ENCODE results near the gene ADGRE2. TPM values are rescaled to one million over a fixed set of nuclear protein-coding genes. Genes with fewer than 3 reads are reported as not detected.

ADGRE2 gene
- total and polyA plus RNA-seq, 2 experiments from 2014 or later: 2.4 TPM

DNA sequence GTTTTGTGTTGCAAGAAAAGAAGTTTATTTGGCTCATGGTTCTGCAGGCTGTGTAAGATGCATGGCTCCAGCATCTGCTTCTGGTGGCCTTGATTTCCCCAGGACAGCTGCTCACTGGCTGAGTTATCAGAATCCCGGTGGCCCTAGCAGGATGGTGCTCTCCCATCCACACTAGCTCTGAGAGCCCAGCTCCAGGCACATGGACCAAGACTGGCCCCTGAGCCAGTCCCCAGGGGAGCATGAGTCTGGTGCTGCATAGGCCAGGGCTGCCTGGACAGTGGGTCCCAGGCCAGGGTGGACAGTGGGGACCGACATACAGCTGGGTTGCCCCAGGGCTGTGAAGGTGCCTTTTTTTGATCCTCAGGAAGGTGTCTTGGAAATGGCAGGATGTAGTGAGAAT lies 10.4 kb downstream of the ADGRE2 start (continued):
- TF ChIP-seq, protein P1, sequence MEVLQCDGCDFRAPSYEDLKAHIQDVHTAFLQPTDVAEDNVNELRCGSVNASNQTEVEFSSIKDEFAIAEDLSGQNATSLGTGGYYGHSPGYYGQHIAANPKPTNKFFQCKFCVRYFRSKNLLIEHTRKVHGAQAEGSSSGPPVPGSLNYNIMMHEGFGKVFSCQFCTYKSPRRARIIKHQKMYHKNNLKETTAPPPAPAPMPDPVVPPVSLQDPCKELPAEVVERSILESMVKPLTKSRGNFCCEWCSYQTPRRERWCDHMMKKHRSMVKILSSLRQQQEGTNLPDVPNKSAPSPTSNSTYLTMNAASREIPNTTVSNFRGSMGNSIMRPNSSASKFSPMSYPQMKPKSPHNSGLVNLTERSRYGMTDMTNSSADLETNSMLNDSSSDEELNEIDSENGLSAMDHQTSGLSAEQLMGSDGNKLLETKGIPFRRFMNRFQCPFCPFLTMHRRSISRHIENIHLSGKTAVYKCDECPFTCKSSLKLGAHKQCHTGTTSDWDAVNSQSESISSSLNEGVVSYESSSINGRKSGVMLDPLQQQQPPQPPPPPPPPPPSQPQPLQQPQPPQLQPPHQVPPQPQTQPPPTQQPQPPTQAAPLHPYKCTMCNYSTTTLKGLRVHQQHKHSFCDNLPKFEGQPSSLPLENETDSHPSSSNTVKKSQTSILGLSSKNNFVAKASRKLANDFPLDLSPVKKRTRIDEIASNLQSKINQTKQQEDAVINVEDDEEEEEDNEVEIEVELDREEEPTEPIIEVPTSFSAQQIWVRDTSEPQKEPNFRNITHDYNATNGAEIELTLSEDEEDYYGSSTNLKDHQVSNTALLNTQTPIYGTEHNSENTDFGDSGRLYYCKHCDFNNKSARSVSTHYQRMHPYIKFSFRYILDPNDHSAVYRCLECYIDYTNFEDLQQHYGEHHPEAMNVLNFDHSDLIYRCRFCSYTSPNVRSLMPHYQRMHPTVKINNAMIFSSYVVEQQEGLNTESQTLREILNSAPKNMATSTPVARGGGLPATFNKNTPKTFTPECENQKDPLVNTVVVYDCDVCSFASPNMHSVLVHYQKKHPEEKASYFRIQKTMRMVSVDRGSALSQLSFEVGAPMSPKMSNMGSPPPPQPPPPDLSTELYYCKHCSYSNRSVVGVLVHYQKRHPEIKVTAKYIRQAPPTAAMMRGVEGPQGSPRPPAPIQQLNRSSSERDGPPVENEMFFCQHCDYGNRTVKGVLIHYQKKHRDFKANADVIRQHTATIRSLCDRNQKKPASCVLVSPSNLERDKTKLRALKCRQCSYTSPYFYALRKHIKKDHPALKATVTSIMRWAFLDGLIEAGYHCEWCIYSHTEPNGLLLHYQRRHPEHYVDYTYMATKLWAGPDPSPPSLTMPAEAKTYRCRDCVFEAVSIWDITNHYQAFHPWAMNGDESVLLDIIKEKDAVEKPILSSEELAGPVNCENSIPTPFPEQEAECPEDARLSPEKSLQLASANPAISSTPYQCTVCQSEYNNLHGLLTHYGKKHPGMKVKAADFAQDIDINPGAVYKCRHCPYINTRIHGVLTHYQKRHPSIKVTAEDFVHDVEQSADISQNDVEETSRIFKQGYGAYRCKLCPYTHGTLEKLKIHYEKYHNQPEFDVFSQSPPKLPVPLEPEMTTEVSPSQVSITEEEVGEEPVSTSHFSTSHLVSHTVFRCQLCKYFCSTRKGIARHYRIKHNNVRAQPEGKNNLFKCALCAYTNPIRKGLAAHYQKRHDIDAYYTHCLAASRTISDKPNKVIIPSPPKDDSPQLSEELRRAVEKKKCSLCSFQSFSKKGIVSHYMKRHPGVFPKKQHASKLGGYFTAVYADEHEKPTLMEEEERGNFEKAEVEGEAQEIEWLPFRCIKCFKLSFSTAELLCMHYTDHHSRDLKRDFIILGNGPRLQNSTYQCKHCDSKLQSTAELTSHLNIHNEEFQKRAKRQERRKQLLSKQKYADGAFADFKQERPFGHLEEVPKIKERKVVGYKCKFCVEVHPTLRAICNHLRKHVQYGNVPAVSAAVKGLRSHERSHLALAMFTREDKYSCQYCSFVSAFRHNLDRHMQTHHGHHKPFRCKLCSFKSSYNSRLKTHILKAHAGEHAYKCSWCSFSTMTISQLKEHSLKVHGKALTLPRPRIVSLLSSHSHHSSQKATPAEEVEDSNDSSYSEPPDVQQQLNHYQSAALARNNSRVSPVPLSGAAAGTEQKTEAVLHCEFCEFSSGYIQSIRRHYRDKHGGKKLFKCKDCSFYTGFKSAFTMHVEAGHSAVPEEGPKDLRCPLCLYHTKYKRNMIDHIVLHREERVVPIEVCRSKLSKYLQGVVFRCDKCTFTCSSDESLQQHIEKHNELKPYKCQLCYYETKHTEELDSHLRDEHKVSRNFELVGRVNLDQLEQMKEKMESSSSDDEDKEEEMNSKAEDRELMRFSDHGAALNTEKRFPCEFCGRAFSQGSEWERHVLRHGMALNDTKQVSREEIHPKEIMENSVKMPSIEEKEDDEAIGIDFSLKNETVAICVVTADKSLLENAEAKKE (CRISPR knock-in tag; IDR thresholded peaks at IDR 0.05): no peak
- TF ChIP-seq ZNF114 (CRISPR knock-in tag; IDR thresholded peaks at IDR 0.05): no peak

- H2AFZ ChIP-seq: no peak overlapping the region
- DNase-seq (ENCODE audit: low spot score): no peak
- TF ChIP-seq, protein P1 (CRISPR knock-in tag; IDR thresholded peaks at IDR 0.05): no peak
- TF ChIP-seq, protein P2, sequence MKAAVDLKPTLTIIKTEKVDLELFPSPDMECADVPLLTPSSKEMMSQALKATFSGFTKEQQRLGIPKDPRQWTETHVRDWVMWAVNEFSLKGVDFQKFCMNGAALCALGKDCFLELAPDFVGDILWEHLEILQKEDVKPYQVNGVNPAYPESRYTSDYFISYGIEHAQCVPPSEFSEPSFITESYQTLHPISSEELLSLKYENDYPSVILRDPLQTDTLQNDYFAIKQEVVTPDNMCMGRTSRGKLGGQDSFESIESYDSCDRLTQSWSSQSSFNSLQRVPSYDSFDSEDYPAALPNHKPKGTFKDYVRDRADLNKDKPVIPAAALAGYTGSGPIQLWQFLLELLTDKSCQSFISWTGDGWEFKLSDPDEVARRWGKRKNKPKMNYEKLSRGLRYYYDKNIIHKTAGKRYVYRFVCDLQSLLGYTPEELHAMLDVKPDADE (IDR thresholded peaks at IDR 0.05): no peak
- TF ChIP-seq STAT1 (IDR thresholded peaks at IDR 0.05; ENCODE audit: unreplicated experiment) (no peak), EZH2phosphoT487 (IDR thresholded peaks at IDR 0.05; ENCODE audit: unreplicated experiment) (no peak), POLR2AphosphoS5 (IDR thresholded peaks at IDR 0.05; ENCODE audit: low read depth) (no peak)
- TF ChIP-seq, protein P3, sequence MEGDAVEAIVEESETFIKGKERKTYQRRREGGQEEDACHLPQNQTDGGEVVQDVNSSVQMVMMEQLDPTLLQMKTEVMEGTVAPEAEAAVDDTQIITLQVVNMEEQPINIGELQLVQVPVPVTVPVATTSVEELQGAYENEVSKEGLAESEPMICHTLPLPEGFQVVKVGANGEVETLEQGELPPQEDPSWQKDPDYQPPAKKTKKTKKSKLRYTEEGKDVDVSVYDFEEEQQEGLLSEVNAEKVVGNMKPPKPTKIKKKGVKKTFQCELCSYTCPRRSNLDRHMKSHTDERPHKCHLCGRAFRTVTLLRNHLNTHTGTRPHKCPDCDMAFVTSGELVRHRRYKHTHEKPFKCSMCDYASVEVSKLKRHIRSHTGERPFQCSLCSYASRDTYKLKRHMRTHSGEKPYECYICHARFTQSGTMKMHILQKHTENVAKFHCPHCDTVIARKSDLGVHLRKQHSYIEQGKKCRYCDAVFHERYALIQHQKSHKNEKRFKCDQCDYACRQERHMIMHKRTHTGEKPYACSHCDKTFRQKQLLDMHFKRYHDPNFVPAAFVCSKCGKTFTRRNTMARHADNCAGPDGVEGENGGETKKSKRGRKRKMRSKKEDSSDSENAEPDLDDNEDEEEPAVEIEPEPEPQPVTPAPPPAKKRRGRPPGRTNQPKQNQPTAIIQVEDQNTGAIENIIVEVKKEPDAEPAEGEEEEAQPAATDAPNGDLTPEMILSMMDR (conservative IDR thresholded peaks at IDR 0.05; ENCODE audit: low read depth in 2 of 2): no peak
These were observed 10.8 kb downstream of the ADGRE2 start for GRCh38 chr19:14767466-14767971.

More at GRCh38 chr19:14767466-14767971, 10.8 kb downstream of the ADGRE2 start:
- Mint-ChIP-seq H3K27me3 (ENCODE audit: insufficient read depth, low read depth, poor library complexity) (peaks cover 9% of the 10 kb centered on the region), H3K9me3 (peaks cover 13% of the 10 kb centered on the region), H3K4me1 (no peaks in the 10 kb centered on the region), H3K36me3 (ENCODE audit: low read depth) (peaks cover 40% of the 10 kb centered on the region), H3K27ac (no peak overlapping the region), H3K4me3 (no peak overlapping the region)
- H4K20me1 ChIP-seq (replicated peaks; ENCODE audit: insufficient read depth): no peaks in the 10 kb centered on the region
- H3K36me3 ChIP-seq (ENCODE audit: insufficient read depth): no peaks in the 10 kb centered on the region
- no peaks in the 10 kb centered on the region for H3K4me1 ChIP-seq (ENCODE audit: insufficient read depth)
- H3K79me2 ChIP-seq (replicated peaks; ENCODE audit: insufficient read depth): no peaks in the 10 kb centered on the region
- no peaks in the 10 kb centered on the region for H3K27me3 ChIP-seq (ENCODE audit: insufficient read depth)
- H3K27ac ChIP-seq (ENCODE audit: low read depth): no peak overlapping the region
- no peak overlapping the region for H3K4me3 ChIP-seq
- no peak for ATAC-seq
- no peaks in the 10 kb centered on the region for H3F3A ChIP-seq (replicated peaks; ENCODE audit: low read depth)
- H3K9me2 ChIP-seq (ENCODE audit: insufficient read depth): no peaks in the 10 kb centered on the region
- no peak overlapping the region for H3K4me2 ChIP-seq

All from GM23338 (cell line).